ENCODE results near the gene TMEM144.

GRCh38 chr4:158169506-158169905 lies 40.8 kb upstream of the TMEM144 start:
- TF ChIP-seq CTCF (conservative IDR thresholded peaks at IDR 0.05) (no peak), EZH2 (IDR thresholded peaks at IDR 0.05; ENCODE audit: low read depth) (no peak)

Data from PC-9 (cell line).